H1 (cell line): Measurements from ENCODE around the gene GRIP2. TPM values are rescaled to one million over a fixed set of nuclear protein-coding genes. Genes with fewer than 3 reads are reported as not detected.

Experiments used
- CTCF ChIA-PET: fragments of 300-600 bp; sonication (Branson Sonifier 250); formaldehyde crosslinking; loops from one replicate; lab custom pipeline; 2021; ENCODE audit not compliant: partially characterized antibody; lab: Charles Lee
- POLR2A ChIA-PET: fragments of 300-600 bp; sonication (Branson Sonifier 250); formaldehyde crosslinking; loops from one replicate; lab custom pipeline; 2021; ENCODE audit warnings: inconsistent platforms; ENCODE audit not compliant: partially characterized antibody; lab: Charles Lee
- DNase-seq, 2 experiments: peaks; one replicate each; pipeline versions ENCODE4 v3.0.0 to v3.0.0-alpha.2; 2010 to 2022; ENCODE audit warnings: low spot score in 2 of 2, low read depth in 1 of 2, mixed read lengths in 1 of 2
- FAIRE-seq: peaks from 2 replicates; lab custom pipeline; 2011; peaks lifted over from hg19 to GRCh38; lab: Jason Lieb, UNC
- H2AFZ ChIP-seq: 2 replicates; pipeline ENCODE4 v1.8.1; 2012; ENCODE audit warnings: low read length, inconsistent platforms
- H2AK5ac ChIP-seq: 2 replicates; pipeline ENCODE4 v1.6.1; 2013; ENCODE audit warnings: low read depth, low read length
- H2BK120ac ChIP-seq: replicated peaks from 2 replicates; pipeline ENCODE3; 2013; ENCODE audit warnings: low read depth, low read length, inconsistent platforms
- H2BK12ac ChIP-seq: 2 replicates; pipeline ENCODE4 v1.6.1; 2013; ENCODE audit warnings: low read depth, low read length
- H2BK15ac ChIP-seq: 2 replicates; pipeline ENCODE4 v1.6.1; 2013; ENCODE audit warnings: low read length
- H2BK20ac ChIP-seq: 2 replicates; pipeline ENCODE4 v1.6.1; 2013; ENCODE audit warnings: low read length
- H2BK5ac ChIP-seq: 2 replicates; pipeline ENCODE4 v1.6.1; 2013; ENCODE audit warnings: low read depth, low read length
- H3K14ac ChIP-seq: 2 replicates; pipeline ENCODE4 v1.6.1; 2013; ENCODE audit warnings: inconsistent platforms; ENCODE audit not compliant: insufficient read length
- H3K18ac ChIP-seq: 2 replicates; pipeline ENCODE4 v1.6.1; 2013; ENCODE audit warnings: low read length; ENCODE audit errors: extremely low read depth
- H3K23ac ChIP-seq: 2 replicates; pipeline ENCODE4 v1.6.1; 2013; ENCODE audit warnings: inconsistent platforms; ENCODE audit not compliant: insufficient read length
- H3K23me2 ChIP-seq: 2 replicates; pipeline ENCODE4 v1.6.1; 2013; ENCODE audit warnings: low read depth, low read length
- H3K27ac ChIP-seq: 2 replicates; pipeline ENCODE4 v1.6.1; 2011; ENCODE audit warnings: low read depth, low read length, inconsistent platforms
- H3K27me3 ChIP-seq, 4 experiments: replicated peaks in 1 of 4; 1 replicate in 1 of 4; 2 replicates in 3 of 4; pipeline versions ENCODE4 v1.6.1 to v1.8.1; 2011 to 2013; ENCODE audit warnings: low read length in 3 of 4, mild to moderate bottlenecking in 3 of 4, inconsistent platforms in 2 of 4, mixed read lengths in 2 of 4, moderate library complexity in 1 of 4; ENCODE audit not compliant: control insufficient read depth in 3 of 4, insufficient read depth in 3 of 4; ENCODE audit errors: extremely low read depth in 1 of 4
- H3K36me3 ChIP-seq, 4 experiments: 2 replicates each; pipeline versions ENCODE4 v1.6.1 to v1.8.1; 2011 to 2013; ENCODE audit warnings: mild to moderate bottlenecking in 4 of 4, low read length in 3 of 4, moderate library complexity in 2 of 4, control low read depth in 1 of 4, inconsistent platforms in 1 of 4; ENCODE audit not compliant: insufficient read depth in 4 of 4, control insufficient read depth in 2 of 4
- H3K4ac ChIP-seq: replicated peaks from 2 replicates; pipeline ENCODE3; 2013; ENCODE audit warnings: low read length, low read depth, mixed read lengths, inconsistent platforms; ENCODE audit not compliant: insufficient read length
- H3K4me1 ChIP-seq, 4 experiments: replicated peaks in 1 of 4; 1 replicate in 1 of 4; 2 replicates in 3 of 4; pipeline versions ENCODE4 v1.6.1 to v1.8.1; 2011 to 2013; ENCODE audit warnings: low read length in 3 of 4, inconsistent platforms in 2 of 4, mixed read lengths in 1 of 4; ENCODE audit not compliant: insufficient read depth in 4 of 4, control insufficient read depth in 3 of 4
- H3K4me2 ChIP-seq, 2 experiments: 2 replicates each; pipeline versions ENCODE4 v1.6.1 to v1.8.1; 2011 to 2013; ENCODE audit warnings: low read depth in 2 of 2, low read length in 2 of 2, control low read depth in 1 of 2, inconsistent platforms in 1 of 2, mild to moderate bottlenecking in 1 of 2; ENCODE audit not compliant: insufficient read depth in 1 of 2
- H3K4me3 ChIP-seq, 4 experiments: fragments of 200-600, 300-600 bp in 1 of 4; sonication (generic), shearing (Covaris generic), sonication (Bioruptor Twin) in 1 of 4; 2 replicates each; pipeline versions ENCODE4 v1.5.1 to v1.8.1; 2011 to 2016; ENCODE audit warnings: low read length in 4 of 4, low read depth in 3 of 4, control low read depth in 2 of 4, inconsistent platforms in 2 of 4, mild to moderate bottlenecking in 2 of 4, mixed read lengths in 1 of 4, moderate library complexity in 1 of 4; ENCODE audit not compliant: insufficient read depth in 2 of 4; ENCODE audit errors: extremely low read depth in 1 of 4
- H3K56ac ChIP-seq: replicated peaks from 2 replicates; pipeline ENCODE3; 2013; ENCODE audit warnings: low read depth, mild to moderate bottlenecking, mixed read lengths, low read length, inconsistent platforms; ENCODE audit not compliant: insufficient read length
- H3K79me1 ChIP-seq: 2 replicates; pipeline ENCODE4 v1.6.1; 2013; ENCODE audit warnings: low read depth, low read length, control low read depth
- H3K79me2 ChIP-seq, 2 experiments: 2 replicates each; pipeline versions ENCODE4 v1.6.1 to v1.8.1; 2012 to 2013; ENCODE audit warnings: low read length in 2 of 2, mild to moderate bottlenecking in 2 of 2, inconsistent platforms in 1 of 2; ENCODE audit not compliant: insufficient read depth in 2 of 2, control insufficient read depth in 1 of 2
- H3K9ac ChIP-seq, 4 experiments: replicated peaks in 1 of 4; 1 replicate in 1 of 4; 2 replicates in 3 of 4; pipeline versions ENCODE4 v1.6.1 to v1.8.1; 2011 to 2013; ENCODE audit warnings: low read depth in 3 of 4, low read length in 3 of 4, control low read depth in 2 of 4, mild to moderate bottlenecking in 2 of 4, moderate library complexity in 2 of 4, inconsistent platforms in 1 of 4; ENCODE audit errors: extremely low read depth in 1 of 4
- H3K9me3 ChIP-seq, 2 experiments: 2 replicates each; pipeline versions ENCODE4 v1.6.1 to v1.8.1; 2012 to 2013; ENCODE audit warnings: mild to moderate bottlenecking in 2 of 2, moderate library complexity in 2 of 2, control low read depth in 1 of 2, inconsistent platforms in 1 of 2, low read depth in 1 of 2, low read length in 1 of 2, mixed read lengths in 1 of 2; ENCODE audit not compliant: insufficient read depth in 2 of 2
- H4K20me1 ChIP-seq, 2 experiments: replicated peaks in 1 of 2; 2 replicates each; pipeline versions ENCODE3 to v1.8.1; 2011 to 2013; ENCODE audit warnings: inconsistent platforms in 2 of 2, low read length in 2 of 2, mild to moderate bottlenecking in 1 of 2; ENCODE audit not compliant: insufficient read depth in 2 of 2, control insufficient read depth in 1 of 2
- H4K5ac ChIP-seq: 2 replicates; pipeline ENCODE4 v1.6.1; 2013; ENCODE audit warnings: low read length, low read depth, mixed read lengths, inconsistent platforms; ENCODE audit not compliant: insufficient read length
- H4K8ac ChIP-seq: 2 replicates; pipeline ENCODE4 v1.8.0; 2013; ENCODE audit warnings: mild to moderate bottlenecking, moderate library complexity, low read length, inconsistent platforms; ENCODE audit not compliant: insufficient read depth; ENCODE audit errors: extremely low read depth
- H4K91ac ChIP-seq: replicated peaks from 2 replicates; pipeline ENCODE3; 2013; ENCODE audit warnings: low read length, mixed read lengths, inconsistent platforms; ENCODE audit not compliant: insufficient read length
- BCL11A ChIP-seq, 2 experiments: IDR thresholded peaks; one replicate each; pipeline ENCODE4 v1.6.1; 2011; ENCODE audit warnings: low read depth in 2 of 2, low read length in 2 of 2, mild to moderate bottlenecking in 2 of 2
- CBX5 ChIP-seq: fragments of 300-800, 300-1000 bp; sonication (generic); IDR thresholded peaks from 2 replicates; pipeline ENCODE4 v1.7.1; 2016; ENCODE audit warnings: antibody characterized with exemption, low read length, low read depth
- CBX8 ChIP-seq: fragments of 300-800, 300-1000 bp; sonication (generic); IDR thresholded peaks from 2 replicates; pipeline ENCODE4 v1.7.1; 2016; ENCODE audit warnings: low read depth, low read length, borderline replicate concordance
- EZH2 ChIP-seq: fragments of 200-600 bp; sonication (generic); IDR thresholded peaks from 2 replicates; pipeline ENCODE4 v1.7.1; 2012; ENCODE audit warnings: low read depth, mild to moderate bottlenecking, moderate library complexity, low read length, inconsistent platforms; ENCODE audit not compliant: severe bottlenecking
- JUND ChIP-seq: IDR thresholded peaks from 2 replicates; pipeline ENCODE4 v1.6.1; 2011; ENCODE audit warnings: mild to moderate bottlenecking, improper control_type of control experiment, low read length
- PHF8 ChIP-seq: fragments of 200-600 bp; sonication (generic); conservative IDR thresholded peaks from 2 replicates; pipeline ENCODE4 v1.7.1; 2012; ENCODE audit warnings: low read depth, mild to moderate bottlenecking, inconsistent platforms, low read length, moderate library complexity
- POLR2AphosphoS5 ChIP-seq: IDR thresholded peaks from 2 replicates; pipeline ENCODE4 v1.6.1; 2011; ENCODE audit warnings: low read depth, low read length
- RFX5 ChIP-seq: IDR thresholded peaks from 2 replicates; pipeline ENCODE4 v1.6.1; 2011; ENCODE audit warnings: low read depth, low read length, improper control_type of control experiment, borderline replicate concordance
- RNF2 ChIP-seq: fragments of 200-900, 300-1000 bp; sonication (generic); IDR thresholded peaks from 2 replicates; pipeline ENCODE4 v1.7.1; 2016; ENCODE audit warnings: borderline replicate concordance, low read depth, mild to moderate bottlenecking, antibody characterized with exemption, low read length; ENCODE audit not compliant: poor library complexity, severe bottlenecking; ENCODE audit errors: missing control alignments
- SIN3A ChIP-seq, 2 experiments: IDR thresholded peaks in 1 of 2; conservative IDR thresholded peaks in 1 of 2; 2 replicates each; pipeline ENCODE4 v1.6.1; 2011 to 2012; ENCODE audit warnings: low read length in 2 of 2, improper control_type of control experiment in 1 of 2, low read depth in 1 of 2, mild to moderate bottlenecking in 1 of 2
- SIRT6 ChIP-seq: IDR thresholded peaks from one replicate; pipeline ENCODE4 v1.7.1; 2012; ENCODE audit warnings: low read length, inconsistent platforms
- SIX5 ChIP-seq: IDR thresholded peaks from 2 replicates; pipeline ENCODE4 v1.6.1; 2011; ENCODE audit warnings: mild to moderate bottlenecking, low read depth, low read length
- TCF12 ChIP-seq: IDR thresholded peaks from 2 replicates; pipeline ENCODE4 v1.6.1; 2011; ENCODE audit warnings: low read depth, mild to moderate bottlenecking, low read length
- WGBS, 2 experiments: shearing (Covaris generic) in 1 of 2; methylation state at CpG; one replicate each; pipeline versions ENCODE4 v1.1.6 to v1.1.7; 2013 to 2015; ENCODE audit warnings: low lambda C conversion rate in 2 of 2, mixed read lengths in 2 of 2, inconsistent platforms in 1 of 2, low coverage in 1 of 2, missing lambda C conversion rate in 1 of 2; ENCODE audit not compliant: insufficient replicate concordance in 2 of 2, insufficient coverage in 1 of 2, insufficient read length in 1 of 2; ENCODE audit errors: extremely low coverage in 1 of 2, missing lambda C conversion rate in 1 of 2; 5-methylcytosine and 5-hydroxymethylcytosine counted together
- polyA plus RNA-seq, 7 experiments: library from polyadenylated mRNA; depleted of rRNA in 3 of 7; stranded (reverse) in 5 of 7; unstranded in 2 of 7; fragments of >200 nt in 5 of 7; fragments of 200-250 nt in 2 of 7; gene quantifications; 1 replicate in 5 of 7; 2 replicates in 1 of 7; 4 replicates in 1 of 7; pipeline versions ENCODE4 v1.2.1 to v1.2.3, GENCODE V29; 2011 to 2013; ENCODE audit warnings: missing spikeins in 2 of 7, mixed read lengths in 2 of 7
- total RNA-seq: library from RNA; stranded (reverse); fragmentation: NEBNext Ultra II Directional; extraction: Animal tissue kit (Norgen Biotek cat#: 25700); gene quantifications from 2 replicates; pipeline ENCODE4 v1.2.1, GENCODE V29; 2021
- TF ChIP-seq, protein P1 (sequence below): IDR thresholded peaks from 2 replicates; pipeline ENCODE4 v1.6.1; 2011; ENCODE audit warnings: low read depth, mild to moderate bottlenecking, low read length; ENCODE audit not compliant: insufficient read depth

The GRIP2 gene
- total and polyA plus RNA-seq, 2 of the 8 experiments (the other 6 are each of a cell fraction or from before 2014, with no cell fraction given): 2.5 to 6.4 TPM

DNA sequence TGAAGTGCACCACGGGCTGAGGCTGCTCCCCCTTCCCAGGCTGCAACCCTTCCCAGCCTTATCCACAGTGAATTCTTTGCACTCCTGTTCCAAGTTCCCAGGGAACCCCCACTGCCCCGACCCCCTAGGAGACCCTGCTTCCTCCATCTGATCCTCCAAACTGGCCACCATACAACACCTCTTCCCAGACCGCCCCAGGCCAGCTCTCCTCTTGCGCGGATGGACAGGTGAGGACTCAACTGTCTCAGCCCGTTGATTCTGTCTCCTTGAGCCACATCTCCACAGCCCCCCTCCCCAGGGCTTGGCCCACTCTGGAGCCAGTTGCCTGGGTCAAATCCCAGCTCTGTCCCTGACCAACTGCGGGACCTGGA, 21.7 kb downstream of the GRIP2 start:
- Histone ChIP-seq H3K27me3 (no peaks in the 10 kb centered on the region), H2BK20ac (no peak overlapping the region), H3K4me1 (peaks cover 0 to 6% (median 3%) of the 10 kb centered on the region in 4 experiments; a peak in 4 of 7 replicates), H4K20me1 (no peaks in the 10 kb centered on the region), H2AK5ac (no peak overlapping the region), H4K91ac (no peak overlapping the region), H2BK12ac (no peak overlapping the region), H2BK15ac (no peak overlapping the region), H3K18ac (no peak overlapping the region), H3K27ac (no peak overlapping the region), H3K36me3 (no peaks in the 10 kb centered on the region), H3K14ac (no peak overlapping the region), H3K9me3 (no peaks in the 10 kb centered on the region), H2AFZ (no peak overlapping the region), H3K4me3 (no peak overlapping the region), H3K4ac (no peak overlapping the region), H3K79me1 (no peaks in the 10 kb centered on the region), H2BK5ac (no peak overlapping the region), H3K23me2 (no peaks in the 10 kb centered on the region), H2BK120ac (no peak overlapping the region), H4K5ac (no peak overlapping the region), H3K9ac (no peak overlapping the region), H4K8ac (no peak overlapping the region), H3K79me2 (no peaks in the 10 kb centered on the region), H3K4me2 (no peak overlapping the region), H3K23ac (no peak overlapping the region), H3K56ac (no peak overlapping the region)
- WGBS, 2 experiments: 93% methylated on average over 7 of the region's 7 CpGs; no CpG with 5 or more reads in 1 of the 2 experiments
- DNase-seq: no peak
- CTCF ChIA-PET: interaction anchor here (1.0 to 9.5 kb wide), 9 partner anchors 9 to 314 kb away, joined by 3 to 103 read pairs (median 6); no protein-coding TSS in a partner anchor
- POLR2A ChIA-PET: interaction anchor here (1.3 kb wide), 1 partner anchor 9 kb away, joined by 3 read pairs; no protein-coding TSS in a partner anchor
- no peak for FAIRE-seq
- TF ChIP-seq PHF8 (no peak), RFX5 (no peak), SIRT6 (no peak), TCF12 (no peak), CBX5 (no peak), POLR2AphosphoS5 (no peak), SIX5 (no peak), JUND (no peak), RNF2 (no peak), EZH2 (no peak), SIN3A (conservative IDR thresholded peaks at IDR 0.05 in 1 of 2, IDR thresholded peaks at IDR 0.05 in 1 of 2; ENCODE audit: low read depth in 1 of 2, low read length in 2 of 2) (no peak), BCL11A (IDR thresholded peaks at IDR 0.05; ENCODE audit: low read depth in 2 of 2, low read length in 2 of 2) (no peak), CBX8 (no peak)
- TF ChIP-seq, protein P1, sequence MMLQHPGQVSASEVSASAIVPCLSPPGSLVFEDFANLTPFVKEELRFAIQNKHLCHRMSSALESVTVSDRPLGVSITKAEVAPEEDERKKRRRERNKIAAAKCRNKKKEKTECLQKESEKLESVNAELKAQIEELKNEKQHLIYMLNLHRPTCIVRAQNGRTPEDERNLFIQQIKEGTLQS: no peak
